ENCODE data around the gene LARP6. TPM values are rescaled to one million over a fixed set of nuclear protein-coding genes. Genes with fewer than 3 reads are reported as not detected.

LARP6 gene
- total RNA-seq, 2 experiments from 2014 or later: 0.31 TPM; not detected in 1

DNA sequence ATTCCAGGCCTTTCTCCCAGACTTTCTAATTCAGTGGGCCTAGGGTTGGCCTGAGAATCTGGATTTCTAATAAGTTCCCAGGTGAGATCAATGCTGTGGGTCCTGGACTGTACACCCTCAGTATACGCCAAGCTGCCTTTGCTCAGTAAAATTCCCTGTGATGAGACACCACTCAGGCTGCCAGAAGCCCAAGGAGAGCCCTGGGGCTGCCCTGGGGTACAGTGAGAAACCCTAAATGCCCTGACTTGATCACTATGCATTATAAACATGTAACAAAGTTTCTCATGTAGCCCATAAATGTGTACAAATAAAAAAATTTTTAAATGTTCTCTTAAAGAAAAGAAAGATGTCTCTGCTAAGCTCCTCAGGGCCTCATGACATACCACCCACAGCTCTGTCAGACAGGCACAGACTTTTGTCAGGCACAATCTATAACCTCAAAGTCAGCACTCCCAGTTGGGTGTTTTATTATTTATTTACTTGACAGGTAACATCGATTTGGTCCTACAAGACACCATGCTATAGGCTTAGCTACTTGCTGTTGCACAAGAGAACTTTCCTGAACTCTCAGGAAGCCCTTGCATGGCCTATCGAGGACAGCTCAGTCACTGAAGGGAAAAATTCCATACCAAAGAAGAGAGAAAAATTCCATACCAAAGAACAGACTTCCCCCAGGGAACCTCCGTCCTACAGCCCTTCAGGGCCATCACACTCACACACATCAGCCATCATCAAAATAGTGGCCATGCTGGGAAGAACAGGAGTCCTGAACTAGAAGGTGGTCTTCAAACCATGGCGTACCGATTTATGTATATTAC is 22.7 kb downstream of the LARP6 start:
- intact Hi-C loops (cut with DNase I, micrococcal nuclease): no loop called here
- Histone ChIP-seq H3K36me3 (ENCODE audit: insufficient read depth, low read length) (no peaks in the 10 kb centered on the region), H3K9me3 (ENCODE audit: control insufficient read depth in 1 of 2, insufficient read depth in 1 of 2, low read length in 2 of 2) (no peaks in the 10 kb centered on the region), H3K4me1 (ENCODE audit: insufficient read depth, low read length) (no peaks in the 10 kb centered on the region), H3K27me3 (ENCODE audit: control insufficient read depth in 1 of 2, insufficient read depth in 2 of 2, low read length in 2 of 2) (no peaks in the 10 kb centered on the region), H3K27ac (ENCODE audit: low read depth in 1 of 2, low read length in 2 of 2) (no peak overlapping the region), H3K4me3 (ENCODE audit: low read length) (no peak overlapping the region)
- ChIA-PET POLR2A (no interaction called here), CTCF (no interaction called here)
- H3K27ac Mint-ChIP-seq: no peak overlapping the region
- TF ChIP-seq, protein P1, sequence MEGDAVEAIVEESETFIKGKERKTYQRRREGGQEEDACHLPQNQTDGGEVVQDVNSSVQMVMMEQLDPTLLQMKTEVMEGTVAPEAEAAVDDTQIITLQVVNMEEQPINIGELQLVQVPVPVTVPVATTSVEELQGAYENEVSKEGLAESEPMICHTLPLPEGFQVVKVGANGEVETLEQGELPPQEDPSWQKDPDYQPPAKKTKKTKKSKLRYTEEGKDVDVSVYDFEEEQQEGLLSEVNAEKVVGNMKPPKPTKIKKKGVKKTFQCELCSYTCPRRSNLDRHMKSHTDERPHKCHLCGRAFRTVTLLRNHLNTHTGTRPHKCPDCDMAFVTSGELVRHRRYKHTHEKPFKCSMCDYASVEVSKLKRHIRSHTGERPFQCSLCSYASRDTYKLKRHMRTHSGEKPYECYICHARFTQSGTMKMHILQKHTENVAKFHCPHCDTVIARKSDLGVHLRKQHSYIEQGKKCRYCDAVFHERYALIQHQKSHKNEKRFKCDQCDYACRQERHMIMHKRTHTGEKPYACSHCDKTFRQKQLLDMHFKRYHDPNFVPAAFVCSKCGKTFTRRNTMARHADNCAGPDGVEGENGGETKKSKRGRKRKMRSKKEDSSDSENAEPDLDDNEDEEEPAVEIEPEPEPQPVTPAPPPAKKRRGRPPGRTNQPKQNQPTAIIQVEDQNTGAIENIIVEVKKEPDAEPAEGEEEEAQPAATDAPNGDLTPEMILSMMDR (IDR thresholded peaks at IDR 0.05): no peak
- H3K27me3 Mint-ChIP-seq: peaks cover 8% of the 10 kb centered on the region
- H3K4me3 Mint-ChIP-seq: no peak overlapping the region
- DNase-seq (no peak), ATAC-seq (ENCODE audit: poor library complexity) (no peak)
- no peaks in the 10 kb centered on the region for H3K4me1 Mint-ChIP-seq (ENCODE audit: low read depth)
- no peaks in the 10 kb centered on the region for H3K36me3 Mint-ChIP-seq (ENCODE audit: low read depth)
- no peaks in the 10 kb centered on the region for H3K9me3 Mint-ChIP-seq

DNA sequence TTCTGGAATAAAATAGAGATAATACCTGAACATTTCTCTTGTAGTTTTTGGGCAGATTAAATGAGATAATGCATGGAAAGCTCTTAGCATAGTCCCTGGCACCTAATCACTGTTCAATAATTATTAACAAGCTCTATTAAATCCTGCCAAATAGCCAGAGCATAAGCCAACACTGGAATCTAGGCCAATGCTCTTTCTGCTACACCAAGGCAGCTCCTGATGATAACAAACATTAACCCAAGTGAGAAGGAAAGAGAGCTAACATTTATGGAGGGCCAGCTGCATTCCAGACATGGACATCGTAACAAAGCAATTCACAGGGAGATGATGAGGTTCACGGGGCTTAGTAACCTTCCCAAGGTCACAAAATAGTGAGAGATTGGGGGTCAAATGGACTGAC is 23.3 kb downstream of the LARP6 start:
- Mint-ChIP-seq H3K4me1 (ENCODE audit: low read depth) (no peaks in the 10 kb centered on the region), H3K36me3 (ENCODE audit: low read depth) (no peaks in the 10 kb centered on the region), H3K4me3 (no peak overlapping the region), H3K9me3 (no peaks in the 10 kb centered on the region), H3K27me3 (peaks cover 14% of the 10 kb centered on the region), H3K27ac (no peak overlapping the region)
- TF ChIP-seq, protein P1 (IDR thresholded peaks at IDR 0.05): no peak
- intact Hi-C loops (cut with DNase I, micrococcal nuclease): no loop called here
- ChIA-PET CTCF (no interaction called here), POLR2A (no interaction called here)
- H3K4me1 ChIP-seq (ENCODE audit: insufficient read depth, low read length): no peaks in the 10 kb centered on the region
- ATAC-seq (ENCODE audit: poor library complexity): no peak
- H3K4me3 ChIP-seq (ENCODE audit: low read length): no peak overlapping the region
- no peaks in the 10 kb centered on the region for H3K9me3 ChIP-seq (ENCODE audit: control insufficient read depth in 1 of 2, insufficient read depth in 1 of 2, low read length in 2 of 2)
- DNase-seq: no peak
- H3K27me3 ChIP-seq (ENCODE audit: control insufficient read depth in 1 of 2, insufficient read depth in 2 of 2, low read length in 2 of 2): no peaks in the 10 kb centered on the region
- no peaks in the 10 kb centered on the region for H3K36me3 ChIP-seq (ENCODE audit: insufficient read depth, low read length)
- H3K27ac ChIP-seq (ENCODE audit: low read depth in 1 of 2, low read length in 2 of 2): no peak overlapping the region

DNA sequence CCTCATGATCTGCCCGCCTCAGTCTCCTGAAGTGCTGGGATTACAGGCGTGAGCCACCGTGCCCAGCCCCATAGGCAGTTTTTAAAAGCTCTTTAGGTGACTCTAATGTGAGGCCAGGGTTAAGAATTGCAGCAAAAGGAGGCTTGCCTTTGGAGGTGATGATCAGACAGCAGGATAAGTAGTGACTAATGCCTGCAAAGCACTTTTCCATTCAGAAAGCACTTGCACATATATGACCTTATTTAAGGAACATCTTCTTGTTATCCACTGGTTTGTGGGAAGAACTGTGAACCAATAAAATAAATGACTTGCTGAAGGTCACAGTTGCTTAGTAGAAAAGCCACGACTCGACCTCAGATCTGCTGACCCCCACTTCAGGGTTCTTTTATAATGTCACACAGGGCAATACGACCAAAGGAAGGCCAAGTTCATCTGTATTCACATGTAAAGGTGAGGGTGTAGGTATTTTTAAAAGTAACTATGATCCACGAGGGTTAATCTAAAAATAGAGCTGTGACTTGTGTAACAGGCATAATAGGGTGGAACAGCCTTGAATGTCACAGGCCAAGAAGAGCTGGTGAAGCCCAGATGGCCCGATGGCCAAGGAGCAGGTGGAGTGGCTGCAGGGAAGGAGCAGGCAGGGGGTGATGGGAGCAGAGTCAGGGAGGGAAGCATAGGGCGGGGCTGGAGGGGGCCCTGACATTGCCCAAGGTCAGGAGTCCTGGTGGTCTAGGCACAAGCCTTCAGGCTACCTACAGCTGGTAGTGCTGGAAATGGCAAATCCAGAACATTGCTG is 24.4 kb downstream of the LARP6 start:
- no peak overlapping the region for H3K27ac ChIP-seq (ENCODE audit: low read depth in 1 of 2, low read length in 2 of 2)
- Mint-ChIP-seq H3K4me1 (ENCODE audit: low read depth) (no peaks in the 10 kb centered on the region), H3K27ac (no peak overlapping the region), H3K27me3 (peaks cover 22% of the 10 kb centered on the region), H3K9me3 (no peaks in the 10 kb centered on the region), H3K36me3 (ENCODE audit: low read depth) (no peaks in the 10 kb centered on the region), H3K4me3 (no peak overlapping the region)
- H3K4me3 ChIP-seq (ENCODE audit: low read length): no peak overlapping the region
- intact Hi-C loops (cut with DNase I, micrococcal nuclease): no loop called here
- H3K9me3 ChIP-seq (ENCODE audit: control insufficient read depth in 1 of 2, insufficient read depth in 1 of 2, low read length in 2 of 2): no peaks in the 10 kb centered on the region
- ATAC-seq (ENCODE audit: poor library complexity) (no peak), DNase-seq (no peak)
- POLR2A ChIA-PET: no interaction called here
- no peaks in the 10 kb centered on the region for H3K4me1 ChIP-seq (ENCODE audit: insufficient read depth, low read length)
- H3K36me3 ChIP-seq (ENCODE audit: insufficient read depth, low read length): no peaks in the 10 kb centered on the region
- CTCF ChIA-PET: no interaction called here
- TF ChIP-seq, protein P1 (IDR thresholded peaks at IDR 0.05): no peak
- no peaks in the 10 kb centered on the region for H3K27me3 ChIP-seq (ENCODE audit: control insufficient read depth in 1 of 2, insufficient read depth in 2 of 2, low read length in 2 of 2)

Data from CD4-positive, alpha-beta T cell (primary cell).